ENCODE data around the gene ENOX1. TPM values are rescaled to one million over a fixed set of nuclear protein-coding genes. Genes with fewer than 3 reads are reported as not detected.

The ENOX1 gene
- total and polyA plus RNA-seq, 4 donors = 0.33 to 7.7 (median 1.1) TPM

- Histone ChIP-seq H3K4me1 (ENCODE audit: control insufficient read depth in 5 of 5, insufficient read depth in 5 of 5, low read length in 5 of 5) (no peaks in the 10 kb centered on the region), H3K27ac (ENCODE audit: low read depth in 1 of 2, low read length in 1 of 2) (no peak overlapping the region), H3K36me3 (ENCODE audit: control insufficient read depth in 4 of 4, insufficient read depth in 4 of 4, low read length in 4 of 4) (no peaks in the 10 kb centered on the region), H3K4me3 (no peak overlapping the region), H3K9ac (ENCODE audit: insufficient read depth in 1 of 2, low read length in 2 of 2) (no peak overlapping the region), H3K27me3 (ENCODE audit: control insufficient read depth in 3 of 3, insufficient read depth in 3 of 3, low read length in 2 of 3) (no peaks in the 10 kb centered on the region), H3K9me3 (ENCODE audit: control insufficient read depth in 4 of 4, insufficient read depth in 3 of 4, low read length in 3 of 4) (peaks cover 0 to 11% (median 2%) of the 10 kb centered on the region in 4 donors)
- no peak for TF ChIP-seq CTCF (IDR thresholded peaks at IDR 0.05; ENCODE audit: control extremely low read depth, extremely low read depth)
- DNase-seq (no peak), ATAC-seq (ENCODE audit: insufficient read depth, low FRiP score) (no peak)
- WGBS, 2 donors = 92 to 94% methylated on average over 2 of the region's 2 CpGs
Observed at GRCh38 chr13:43204591-43204990, 582.2 kb downstream of the ENOX1 start.

- DNase-seq = no peak
- no peak for ATAC-seq (ENCODE audit: insufficient read depth, low FRiP score)
- Histone ChIP-seq H3K27me3 (ENCODE audit: control insufficient read depth in 3 of 3, insufficient read depth in 3 of 3, low read length in 2 of 3) (no peaks in the 10 kb centered on the region), H3K36me3 (ENCODE audit: control insufficient read depth in 4 of 4, insufficient read depth in 4 of 4, low read length in 4 of 4) (no peaks in the 10 kb centered on the region), H3K9ac (ENCODE audit: insufficient read depth in 1 of 2, low read length in 2 of 2) (no peak overlapping the region), H3K9me3 (ENCODE audit: control insufficient read depth in 4 of 4, insufficient read depth in 3 of 4, low read length in 3 of 4) (peaks cover 0 to 11% (median 2%) of the 10 kb centered on the region in 4 donors), H3K27ac (ENCODE audit: low read depth in 1 of 2, low read length in 1 of 2) (no peak overlapping the region), H3K4me1 (ENCODE audit: control insufficient read depth in 5 of 5, insufficient read depth in 5 of 5, low read length in 5 of 5) (no peaks in the 10 kb centered on the region), H3K4me3 (no peak overlapping the region)
- 83 to 87% methylated on average over 1 of the region's 1 CpG for WGBS, 2 donors
- no peak for TF ChIP-seq CTCF (IDR thresholded peaks at IDR 0.05; ENCODE audit: control extremely low read depth, extremely low read depth)
Observed at GRCh38 chr13:43203781-43204180, 583.0 kb downstream of the ENOX1 start.

- no peak overlapping the region for H3K4me3 ChIP-seq
- no peak for ATAC-seq (ENCODE audit: insufficient read depth, low FRiP score)
- H3K9ac ChIP-seq (ENCODE audit: insufficient read depth in 1 of 2, low read length in 2 of 2) = no peak overlapping the region
- no peak for TF ChIP-seq CTCF (IDR thresholded peaks at IDR 0.05; ENCODE audit: control extremely low read depth, extremely low read depth)
- H3K27me3 ChIP-seq (ENCODE audit: control insufficient read depth in 3 of 3, insufficient read depth in 3 of 3, low read length in 2 of 3) = no peaks in the 10 kb centered on the region
- no peak overlapping the region for H3K27ac ChIP-seq (ENCODE audit: low read depth in 1 of 2, low read length in 1 of 2)
- WGBS, 2 donors = 56 to 67% methylated on average over 1 of the region's 1 CpG
- peaks cover 0 to 8% (median 0%) of the 10 kb centered on the region in 5 donors for H3K4me1 ChIP-seq (ENCODE audit: control insufficient read depth in 5 of 5, insufficient read depth in 5 of 5, low read length in 5 of 5)
- H3K36me3 ChIP-seq (ENCODE audit: control insufficient read depth in 4 of 4, insufficient read depth in 4 of 4, low read length in 4 of 4) = no peaks in the 10 kb centered on the region
- no peak for DNase-seq
- peaks cover 0 to 11% (median 2%) of the 10 kb centered on the region in 4 donors for H3K9me3 ChIP-seq (ENCODE audit: control insufficient read depth in 4 of 4, insufficient read depth in 3 of 4, low read length in 3 of 4)
Observed at GRCh38 chr13:43200736-43201135, 586.0 kb downstream of the ENOX1 start.

- DNase-seq (no peak), ATAC-seq (ENCODE audit: insufficient read depth, low FRiP score) (no peak)
- TF ChIP-seq CTCF (IDR thresholded peaks at IDR 0.05; ENCODE audit: control extremely low read depth, extremely low read depth) = no peak
- 89% methylated on average over 1 of the region's 1 CpG for WGBS, 2 donors
- no peaks in the 10 kb centered on the region for H3K36me3 ChIP-seq (ENCODE audit: control insufficient read depth in 4 of 4, insufficient read depth in 4 of 4, low read length in 4 of 4)
- H3K4me1 ChIP-seq (ENCODE audit: control insufficient read depth in 5 of 5, insufficient read depth in 5 of 5, low read length in 5 of 5) = peaks cover 0 to 8% (median 0%) of the 10 kb centered on the region in 5 donors
- H3K27me3 ChIP-seq (ENCODE audit: control insufficient read depth in 3 of 3, insufficient read depth in 3 of 3, low read length in 2 of 3) = no peaks in the 10 kb centered on the region
- no peak overlapping the region for H3K4me3 ChIP-seq
- no peak overlapping the region for H3K27ac ChIP-seq (ENCODE audit: low read depth in 1 of 2, low read length in 1 of 2)
- no peak overlapping the region for H3K9ac ChIP-seq (ENCODE audit: insufficient read depth in 1 of 2, low read length in 2 of 2)
- peaks cover 0 to 11% (median 2%) of the 10 kb centered on the region in 4 donors for H3K9me3 ChIP-seq (ENCODE audit: control insufficient read depth in 4 of 4, insufficient read depth in 3 of 4, low read length in 3 of 4)
Observed at GRCh38 chr13:43200307-43200706, 586.5 kb downstream of the ENOX1 start.
